Measurements from ENCODE around the gene LYL1.

GRCh38 chr19:13099073-13099999 is 3.3 kb downstream of the LYL1 start:
- no peak for TF ChIP-seq FOXA3 (CRISPR knock-in tag; conservative IDR thresholded peaks at IDR 0.05 in 1 of 2, IDR thresholded peaks at IDR 0.05 in 1 of 2)
- TF ChIP-seq, protein P1, sequence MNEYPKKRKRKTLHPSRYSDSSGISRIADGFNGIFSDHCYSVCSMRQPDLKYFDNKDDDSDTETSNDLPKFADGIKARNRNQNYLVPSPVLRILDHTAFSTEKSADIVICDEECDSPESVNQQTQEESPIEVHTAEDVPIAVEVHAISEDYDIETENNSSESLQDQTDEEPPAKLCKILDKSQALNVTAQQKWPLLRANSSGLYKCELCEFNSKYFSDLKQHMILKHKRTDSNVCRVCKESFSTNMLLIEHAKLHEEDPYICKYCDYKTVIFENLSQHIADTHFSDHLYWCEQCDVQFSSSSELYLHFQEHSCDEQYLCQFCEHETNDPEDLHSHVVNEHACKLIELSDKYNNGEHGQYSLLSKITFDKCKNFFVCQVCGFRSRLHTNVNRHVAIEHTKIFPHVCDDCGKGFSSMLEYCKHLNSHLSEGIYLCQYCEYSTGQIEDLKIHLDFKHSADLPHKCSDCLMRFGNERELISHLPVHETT (CRISPR knock-in tag; conservative IDR thresholded peaks at IDR 0.05 in 1 of 2, IDR thresholded peaks at IDR 0.05 in 1 of 2), result peak in 1 of 2 experiments; percentile 81; a peak in 2 of 4 replicates
- TF ChIP-seq ZNF311 (CRISPR knock-in tag; IDR thresholded peaks at IDR 0.05), result no peak; the same call in 1 of the 2 replicates
- TF ChIP-seq, protein P2, sequence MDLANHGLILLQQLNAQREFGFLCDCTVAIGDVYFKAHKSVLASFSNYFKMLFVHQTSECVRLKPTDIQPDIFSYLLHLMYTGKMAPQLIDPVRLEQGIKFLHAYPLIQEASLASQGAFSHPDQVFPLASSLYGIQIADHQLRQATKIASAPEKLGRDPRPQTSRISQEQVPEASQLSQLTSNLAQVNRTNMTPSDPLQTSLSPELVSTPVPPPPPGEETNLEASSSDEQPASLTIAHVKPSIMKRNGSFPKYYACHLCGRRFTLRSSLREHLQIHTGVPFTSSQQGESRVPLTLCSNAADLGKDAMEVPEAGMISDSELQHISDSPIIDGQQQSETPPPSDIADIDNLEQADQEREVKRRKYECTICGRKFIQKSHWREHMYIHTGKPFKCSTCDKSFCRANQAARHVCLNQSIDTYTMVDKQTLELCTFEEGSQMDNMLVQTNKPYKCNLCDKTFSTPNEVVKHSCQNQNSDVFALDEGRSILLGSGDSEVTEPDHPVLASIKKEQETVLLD (IDR thresholded peaks at IDR 0.05), result no peak
- 0 out of 4 replicates have a peak, but pooled peaks of 1 of the 2 experiments have one; percentile 10 for TF ChIP-seq HDAC1 (IDR thresholded peaks at IDR 0.05)
- TF ChIP-seq SMARCB1 (IDR thresholded peaks at IDR 0.05; ENCODE audit: insufficient read length, low read depth), result no peak
- no peak for TF ChIP-seq FOXJ2 (tag; IDR thresholded peaks at IDR 0.05)
- no peak for TF ChIP-seq NFYB (IDR thresholded peaks at IDR 0.05; ENCODE audit: extremely low read depth, insufficient read length)
- TF ChIP-seq KDM5B (IDR thresholded peaks at IDR 0.05; ENCODE audit: insufficient replicate concordance, low read depth, low read length), result peak; percentile 63
- TF ChIP-seq FOXJ3 (CRISPR knock-in tag; IDR thresholded peaks at IDR 0.05), result no peak
- no peak; the same call in 1 of the 2 replicates for TF ChIP-seq HMGXB4 (CRISPR knock-in tag; IDR thresholded peaks at IDR 0.05)

All from K562 (cell line).